K562 (cell line): ENCODE data around the gene DDX51. TPM values are rescaled to one million over a fixed set of nuclear protein-coding genes. Genes with fewer than 3 reads are reported as not detected.

Experiments used
- ATAC-seq: fragments of 200-7000 bp; cut with Tn5 transposase; 3 replicates; pipeline ENCODE4 v1.9.1; 2020; ENCODE audit warnings: moderate library complexity
- BruUV-seq: library from RNA; stranded (reverse); fragments of 400-500 nt; replicated peaks from 2 replicates; lab custom pipeline; 2021; lab: Mats Ljungman, UMichigan
- CTCF ChIA-PET: fragments of 300-600 bp; formaldehyde crosslinking; extraction: SDS; loops from one replicate; lab custom pipeline; 2021; ENCODE audit warnings: low intra/inter-chr PET ratio; lab: Yijun Ruan, JAX
- POLR2A ChIA-PET: fragments of 300-600, 350-650 bp; sonication (Branson Sonifier 250); formaldehyde crosslinking; extraction: SDS; loops from one replicate; lab custom pipeline; 2021; ENCODE audit warnings: antibody characterized with exemption, inconsistent platforms; lab: Yijun Ruan, JAX
- DNase-seq, 4 experiments: peaks; one replicate each; pipeline versions ENCODE4 v3.0.0 to v3.0.0-alpha.2; 2011 to 2018; ENCODE audit warnings: low spot score in 3 of 4, mixed read lengths in 3 of 4; ENCODE audit errors: extremely low read depth in 1 of 4
- FAIRE-seq: peaks from 2 replicates; lab custom pipeline; 2011; peaks lifted over from hg19 to GRCh38; lab: Jason Lieb, UNC
- H2AFZ ChIP-seq: 2 replicates; pipeline ENCODE4 v1.6.0; 2011; ENCODE audit warnings: low read depth, low read length, control low read depth, inconsistent platforms
- H3K27ac ChIP-seq: fragments of 200-600 bp; 3 replicates; pipeline ENCODE4 v1.8.0; 2011; ENCODE audit warnings: low read depth, mild to moderate bottlenecking, control low read depth, inconsistent platforms, low read length, moderate library complexity, mixed read lengths; ENCODE audit errors: extremely low read depth
- H3K27me3 ChIP-seq, 2 experiments: fragments of 300-600 bp in 1 of 2; 2 replicates in 1 of 2; 3 replicates in 1 of 2; pipeline versions ENCODE4 v1.6.0 to v1.8.0; 2011; ENCODE audit warnings: inconsistent platforms in 2 of 2, low read length in 2 of 2, mild to moderate bottlenecking in 1 of 2, mixed read lengths in 1 of 2, moderate library complexity in 1 of 2; ENCODE audit not compliant: control insufficient read depth in 2 of 2, insufficient read depth in 2 of 2
- H3K36me3 ChIP-seq: fragments of 300-600 bp; 3 replicates; pipeline ENCODE4 v1.8.0; 2011; ENCODE audit warnings: mild to moderate bottlenecking, low read length, inconsistent platforms; ENCODE audit not compliant: control insufficient read depth, insufficient read depth
- H3K4me1 ChIP-seq, 2 experiments: fragments of 200-600 bp in 1 of 2; replicated peaks in 1 of 2; 2 replicates in 1 of 2; 3 replicates in 1 of 2; pipeline versions ENCODE4 v1.5.1 to v1.8.0; 2011; ENCODE audit warnings: inconsistent platforms in 2 of 2, low read length in 2 of 2, mild to moderate bottlenecking in 1 of 2, mixed read lengths in 1 of 2, moderate library complexity in 1 of 2; ENCODE audit not compliant: control insufficient read depth in 2 of 2, insufficient read depth in 2 of 2
- H3K4me2 ChIP-seq: 2 replicates; pipeline ENCODE4 v1.6.1; 2011; ENCODE audit warnings: low read length, control low read depth, inconsistent platforms, mixed read lengths; ENCODE audit not compliant: insufficient read depth
- H3K4me3 ChIP-seq: fragments of 200-600 bp; sonication (generic), shearing (Covaris generic); 2 replicates; pipeline ENCODE4 v1.5.1; 2016; ENCODE audit warnings: control low read depth, inconsistent platforms
- H3K79me2 ChIP-seq: fragments of 200-600 bp; 3 replicates; pipeline ENCODE4 v1.8.0; 2011; ENCODE audit warnings: low read length, inconsistent platforms; ENCODE audit not compliant: control insufficient read depth, insufficient read depth
- H3K9ac ChIP-seq, 2 experiments: 2 replicates each; pipeline versions ENCODE4 v1.6.0 to v1.6.1; 2011; ENCODE audit warnings: low read depth in 2 of 2, low read length in 2 of 2, control low read depth in 1 of 2, inconsistent platforms in 1 of 2, mild to moderate bottlenecking in 1 of 2, mixed read lengths in 1 of 2; ENCODE audit not compliant: insufficient read depth in 1 of 2
- H3K9me1 ChIP-seq: one replicate; pipeline ENCODE4 v1.6.0; 2011; ENCODE audit warnings: inconsistent platforms, mild to moderate bottlenecking, low read length, moderate library complexity; ENCODE audit not compliant: control insufficient read depth, insufficient read depth
- H3K9me3 ChIP-seq: replicated peaks from 2 replicates; pipeline ENCODE4 v1.5.1; 2011; ENCODE audit warnings: low read depth, low read length, inconsistent platforms; ENCODE audit not compliant: control insufficient read depth, insufficient read depth
- H4K20me1 ChIP-seq: replicated peaks from 2 replicates; pipeline ENCODE4 v1.6.1; 2011; ENCODE audit warnings: low read length, inconsistent platforms, mixed read lengths; ENCODE audit not compliant: control insufficient read depth, insufficient read depth
- BCOR ChIP-seq: fragments of 450-650 bp; IDR thresholded peaks from 2 replicates; pipeline ENCODE4 v1.6.1; 2016
- FIP1L1 ChIP-seq: fragments of 200-400 bp; formaldehyde crosslinking; IDR thresholded peaks from 2 replicates; pipeline ENCODE4 v1.6.1; 2018; ENCODE audit warnings: mild to moderate bottlenecking, low read depth, low read length; ENCODE audit not compliant: poor library complexity, severe bottlenecking
- HNRNPUL1 ChIP-seq: fragments of 200-400 bp; formaldehyde crosslinking; IDR thresholded peaks from 2 replicates; pipeline ENCODE4 v1.6.1; 2017; ENCODE audit warnings: low read length
- MTF1 ChIP-seq: fragments of 250-450 bp; sonication (Bioruptor Pico); IDR thresholded peaks from 2 replicates; pipeline ENCODE4 v1.9.0; 2021; ENCODE audit warnings: moderate library complexity, mild to moderate bottlenecking, inconsistent platforms, borderline replicate concordance
- MYNN ChIP-seq, 2 experiments: sonication (generic); formaldehyde crosslinking in 1 of 2; IDR thresholded peaks; 2 replicates each; pipeline versions ENCODE4 v1.5.0 to v1.6.1; 2016 to 2020; ENCODE audit warnings: antibody characterized with exemption in 1 of 2, missing genetic modification reagents in 1 of 2
- NR4A1 ChIP-seq, 2 experiments: fragments of 250-450 bp in 1 of 2; fragments of 450-650 bp in 1 of 2; sonication (Bioruptor Pico) in 1 of 2; IDR thresholded peaks; 2 replicates each; pipeline versions ENCODE4 v1.4.0 to v1.6.1; 2016 to 2020; ENCODE audit warnings: mild to moderate bottlenecking in 2 of 2, missing compliant biosample characterization in 1 of 2, missing genetic modification characterization in 1 of 2, moderate library complexity in 1 of 2
- PATZ1 ChIP-seq: fragments of 250-450 bp; sonication (Bioruptor Pico); IDR thresholded peaks from 2 replicates; pipeline ENCODE4 v1.5.0; 2020; ENCODE audit warnings: mild to moderate bottlenecking, borderline replicate concordance
- POLR2G ChIP-seq: fragments of 200-400 bp; formaldehyde crosslinking; IDR thresholded peaks from 2 replicates; pipeline ENCODE4 v1.6.1; 2017; ENCODE audit warnings: low read depth, mild to moderate bottlenecking, antibody characterized with exemption, low read length, moderate library complexity
- RBM25 ChIP-seq: fragments of 200-400 bp; formaldehyde crosslinking; IDR thresholded peaks from 2 replicates; pipeline ENCODE4 v1.6.1; 2018; ENCODE audit warnings: low read length, low read depth, moderate library complexity; ENCODE audit not compliant: severe bottlenecking
- ZEB2 ChIP-seq: fragments of 450-650 bp; IDR thresholded peaks from 2 replicates; pipeline ENCODE4 v1.6.1; 2016
- ZNF76 ChIP-seq: fragments of 250-450 bp; sonication (Bioruptor Pico); IDR thresholded peaks from 2 replicates; pipeline ENCODE4 v1.4.0; 2020; ENCODE audit warnings: mild to moderate bottlenecking, moderate library complexity, borderline replicate concordance
- WGBS: fragments of 100-300 bp; shearing (Covaris generic); methylation state at CpG from one replicate; pipeline ENCODE4 v1.1.6; 2016; ENCODE audit warnings: low coverage, mixed read lengths; ENCODE audit not compliant: insufficient coverage; ENCODE audit errors: missing lambda C conversion rate; 5-methylcytosine and 5-hydroxymethylcytosine counted together
- in situ Hi-C: fragments of 300-500 bp; cut with MboI; formaldehyde crosslinking; loops from 4 replicates; pipeline ENCODE4 v1.15.0; 2018; ENCODE audit warnings: inconsistent platforms, mixed read lengths
- intact Hi-C: fragments of 100-400 bp; cut with micrococcal nuclease; formaldehyde crosslinking; loops from 2 replicates; pipeline ENCODE4 v1.14.2; 2022
- polyA plus RNA-seq, 8 experiments: library from polyadenylated mRNA; depleted of rRNA in 4 of 8; stranded (reverse) in 5 of 8; unstranded in 3 of 8; fragments of >200 nt; fragmentation: Nextera tagmentation in 2 of 8; fragmentation: Illumina TruSeq in 1 of 8; extraction: Ambion mirVana in 2 of 8; extraction: Trizol in 1 of 8; gene quantifications; 2 replicates each; pipeline versions ENCODE4 v1.2.1 to v1.2.3, GENCODE V29; 2011 to 2014; ENCODE audit warnings: inconsistent platforms in 1 of 8, missing spikeins in 1 of 8
- total RNA-seq, 7 experiments: library from RNA; depleted of rRNA in 6 of 7; stranded (reverse); fragments of >200 nt in 6 of 7; fragmentation: Illumina TruSeq in 2 of 7; extraction: Trizol in 2 of 7; gene quantifications; 2 replicates each; pipeline versions ENCODE4 v1.2.1 to v1.2.3, GENCODE V29; 2011 to 2021; ENCODE audit warnings: low replicate concordance in 1 of 7

DDX51 gene
- total and polyA plus RNA-seq, 9 of the 15 experiments (the other 6 are each of a cell fraction or from before 2014, with no cell fraction given) = 1.1 to 35.9 (median 12.4) TPM

- H3K27ac ChIP-seq = no peak overlapping the region
- 97% methylated on average over 42 of the region's 58 CpGs for WGBS
- CTCF ChIA-PET = no interaction called here
- H4K20me1 ChIP-seq = no peaks in the 10 kb centered on the region
- intact Hi-C loops (no loop called here), in situ Hi-C loops (no loop called here)
- ATAC-seq (no peak), DNase-seq (no peak), FAIRE-seq (no peak)
- H3K27me3 ChIP-seq = no peaks in the 10 kb centered on the region
- no peak overlapping the region for H3K9ac ChIP-seq
- no peak overlapping the region for H3K4me3 ChIP-seq
- BruUV-seq = no TSS peak
- H3K4me1 ChIP-seq = no peaks in the 10 kb centered on the region; a peak in 1 of 5 replicates
- H3K9me1 ChIP-seq = no peaks in the 10 kb centered on the region
- H3K79me2 ChIP-seq = no peaks in the 10 kb centered on the region
- no peak overlapping the region for H3K4me2 ChIP-seq
- POLR2A ChIA-PET = no interaction called here
- H2AFZ ChIP-seq = no peak overlapping the region
- H3K36me3 ChIP-seq = peaks cover 83% of the 10 kb centered on the region; the same call in 2 of the 3 replicates
- TF ChIP-seq POLR2G (peak; percentile 45; the same call in 1 of the 2 replicates), ZEB2 (no peak), FIP1L1 (peak; percentile 31), MYNN (IDR thresholded peaks at IDR 0.05) (peak; percentile 23; the same call in 1 of the 2 replicates), MYNN (CRISPR knock-in tag; IDR thresholded peaks at IDR 0.05) (no peak)
- no peaks in the 10 kb centered on the region for H3K9me3 ChIP-seq
Measured at GRCh38 chr12:132116709-132117557, 27.2 kb downstream of the DDX51 start.

GRCh38 chr12:132115500-132115899, 28.6 kb downstream of the DDX51 start:
- no peak overlapping the region for H3K9ac ChIP-seq
- TF ChIP-seq RBM25 (peak; percentile 63), PATZ1 (CRISPR knock-in tag) (no peak), ZNF76 (CRISPR knock-in tag) (no peak), BCOR (peak; percentile 43; the same call in 1 of the 2 replicates), HNRNPUL1 (no peak), NR4A1 (CRISPR knock-in tag; IDR thresholded peaks at IDR 0.05) (no peak), NR4A1 (tag; IDR thresholded peaks at IDR 0.05) (no peak), MTF1 (CRISPR knock-in tag) (no peak)
- TF ChIP-seq, all 486 proteins: peak for 2
- Histone ChIP-seq H3K4me2 (no peak overlapping the region), H4K20me1 (no peaks in the 10 kb centered on the region), H3K27me3 (no peaks in the 10 kb centered on the region), H3K4me1 (no peaks in the 10 kb centered on the region; a peak in 1 of 5 replicates), H2AFZ (no peak overlapping the region), H3K4me3 (no peak overlapping the region), H3K9me1 (no peaks in the 10 kb centered on the region), H3K36me3 (peaks cover 83% of the 10 kb centered on the region; the same call in 2 of the 3 replicates), H3K79me2 (no peaks in the 10 kb centered on the region), H3K9me3 (no peaks in the 10 kb centered on the region), H3K27ac (no peak overlapping the region)
- no peak for DNase-seq
- ChIA-PET CTCF (no interaction called here), POLR2A (no interaction called here)
- ATAC-seq = no peak
- WGBS = 98% methylated on average over 9 of the region's 9 CpGs
- FAIRE-seq = no peak
- intact Hi-C loops (no loop called here), in situ Hi-C loops (no loop called here)
- no TSS peak for BruUV-seq
